ENCODE data around the gene PI3.
"Not testable (repeated sequence)": the region's sequence is repeated elsewhere in the genome, so short reads cannot be mapped to it uniquely, and the experiment has no call there.

DNA sequence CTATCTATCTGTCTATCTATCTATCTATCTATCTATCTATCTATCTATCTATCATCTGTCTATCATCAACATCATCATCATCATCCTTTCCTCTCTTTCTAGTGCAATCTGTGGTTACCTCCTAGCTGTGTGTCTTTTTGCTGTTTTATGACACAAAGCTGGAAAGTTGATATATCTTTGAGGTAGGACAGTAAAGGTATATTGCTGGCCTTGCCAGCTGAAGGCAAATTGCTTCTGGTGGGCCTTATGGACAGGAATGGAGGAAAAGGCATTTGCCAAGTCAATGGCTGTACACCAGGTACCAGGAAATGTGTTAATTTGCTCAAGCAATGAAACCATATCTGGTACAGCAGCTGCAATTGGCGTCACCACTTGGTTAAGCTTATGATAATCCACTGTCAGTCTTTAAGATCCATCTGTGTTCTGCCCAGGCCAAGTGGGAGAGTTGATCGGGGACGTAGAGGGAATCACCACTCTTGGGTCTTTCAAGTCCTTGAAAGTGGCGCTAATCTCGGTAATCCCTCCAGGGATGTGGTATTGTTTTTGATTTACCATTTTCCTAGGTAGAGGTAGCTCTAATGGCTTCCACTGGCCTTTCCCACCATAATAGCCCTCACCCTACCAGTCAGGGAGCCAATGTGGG, 34.8 kb upstream of the PI3 start:
- TF ChIP-seq, protein P1, sequence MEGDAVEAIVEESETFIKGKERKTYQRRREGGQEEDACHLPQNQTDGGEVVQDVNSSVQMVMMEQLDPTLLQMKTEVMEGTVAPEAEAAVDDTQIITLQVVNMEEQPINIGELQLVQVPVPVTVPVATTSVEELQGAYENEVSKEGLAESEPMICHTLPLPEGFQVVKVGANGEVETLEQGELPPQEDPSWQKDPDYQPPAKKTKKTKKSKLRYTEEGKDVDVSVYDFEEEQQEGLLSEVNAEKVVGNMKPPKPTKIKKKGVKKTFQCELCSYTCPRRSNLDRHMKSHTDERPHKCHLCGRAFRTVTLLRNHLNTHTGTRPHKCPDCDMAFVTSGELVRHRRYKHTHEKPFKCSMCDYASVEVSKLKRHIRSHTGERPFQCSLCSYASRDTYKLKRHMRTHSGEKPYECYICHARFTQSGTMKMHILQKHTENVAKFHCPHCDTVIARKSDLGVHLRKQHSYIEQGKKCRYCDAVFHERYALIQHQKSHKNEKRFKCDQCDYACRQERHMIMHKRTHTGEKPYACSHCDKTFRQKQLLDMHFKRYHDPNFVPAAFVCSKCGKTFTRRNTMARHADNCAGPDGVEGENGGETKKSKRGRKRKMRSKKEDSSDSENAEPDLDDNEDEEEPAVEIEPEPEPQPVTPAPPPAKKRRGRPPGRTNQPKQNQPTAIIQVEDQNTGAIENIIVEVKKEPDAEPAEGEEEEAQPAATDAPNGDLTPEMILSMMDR (IDR thresholded peaks at IDR 0.05): not testable (repeated sequence)
- TF ChIP-seq POLR2A (IDR thresholded peaks at IDR 0.05): not testable (repeated sequence)
